GM23248 (cell line): Measurements from ENCODE around the gene ATF6. TPM values are rescaled to one million over a fixed set of nuclear protein-coding genes. Genes with fewer than 3 reads are reported as not detected.

Experiments
- DNase-seq: peaks from one replicate; pipeline ENCODE4 v3.0.0-alpha.2; 2015
- H2AFZ ChIP-seq: fragments of 200-600 bp; sonication (generic); 2 replicates; pipeline ENCODE4 v1.6.1; 2016; ENCODE audit warnings: antibody characterized with exemption
- H3F3A ChIP-seq: fragments of 200-600 bp; sonication (generic); 2 replicates; pipeline ENCODE4 v1.6.1; 2016; ENCODE audit warnings: mild to moderate bottlenecking, antibody characterized with exemption, mixed run types; ENCODE audit not compliant: insufficient read depth
- H3K27ac ChIP-seq: fragments of 200-600 bp; sonication (generic); 2 replicates; pipeline ENCODE4 v1.5.1; 2016; ENCODE audit warnings: mild to moderate bottlenecking
- H3K27me3 ChIP-seq: fragments of 200-600 bp; sonication (generic); replicated peaks from 2 replicates; pipeline ENCODE4 v1.6.1; 2016; ENCODE audit warnings: mild to moderate bottlenecking; ENCODE audit not compliant: insufficient read depth
- H3K36me3 ChIP-seq: fragments of 200-600 bp; sonication (generic); 2 replicates; pipeline ENCODE4 v1.6.1; 2016; ENCODE audit warnings: low read depth, mild to moderate bottlenecking
- H3K4me1 ChIP-seq: fragments of 200-600 bp; sonication (generic); 2 replicates; pipeline ENCODE4 v1.6.1; 2016; ENCODE audit warnings: mild to moderate bottlenecking; ENCODE audit not compliant: insufficient read depth
- H3K4me2 ChIP-seq: fragments of 200-600 bp; sonication (generic); one replicate; pipeline ENCODE4 v1.6.1; 2016; ENCODE audit warnings: mild to moderate bottlenecking; ENCODE audit not compliant: unreplicated experiment
- H3K4me3 ChIP-seq: fragments of 200-600 bp; sonication (generic); 2 replicates; pipeline ENCODE4 v1.5.1; 2016; ENCODE audit warnings: mild to moderate bottlenecking
- H3K79me2 ChIP-seq: fragments of 200-600 bp; sonication (generic); 2 replicates; pipeline ENCODE4 v1.6.1; 2016; ENCODE audit warnings: mild to moderate bottlenecking; ENCODE audit not compliant: insufficient read depth
- H3K9ac ChIP-seq: fragments of 200-600 bp; sonication (generic); 2 replicates; pipeline ENCODE4 v1.6.1; 2016; ENCODE audit warnings: mild to moderate bottlenecking
- H3K9me2 ChIP-seq: fragments of 200-600 bp; sonication (generic); 2 replicates; pipeline ENCODE4 v1.6.1; 2016; ENCODE audit warnings: mixed run types, mild to moderate bottlenecking, moderate library complexity; ENCODE audit not compliant: insufficient read depth
- H3K9me3 ChIP-seq: fragments of 200-600 bp; sonication (generic); one replicate; pipeline ENCODE4 v1.6.1; 2017; ENCODE audit warnings: low read depth
- H4K20me1 ChIP-seq: fragments of 200-600 bp; sonication (generic); 2 replicates; pipeline ENCODE4 v1.6.0; 2016; ENCODE audit not compliant: insufficient read depth
- EZH2 ChIP-seq: fragments of 200-600 bp; sonication (generic); IDR thresholded peaks from 2 replicates; pipeline ENCODE4 v1.6.1; 2018; ENCODE audit warnings: antibody characterized with exemption, mild to moderate bottlenecking; ENCODE audit not compliant: insufficient read depth, poor library complexity, severe bottlenecking
- EZH2phosphoT487 ChIP-seq: fragments of 200-600 bp; sonication (generic); IDR thresholded peaks from 2 replicates; pipeline ENCODE4 v1.6.1; 2018; ENCODE audit warnings: antibody characterized with exemption, moderate library complexity, mild to moderate bottlenecking, low read depth; ENCODE audit not compliant: insufficient read depth
- WGBS, 2 experiments: methylation state at CpG; one replicate each; pipeline ENCODE4 v1.1.6; 2015 to 2017; ENCODE audit warnings: low lambda C conversion rate in 2 of 2, low coverage in 1 of 2; ENCODE audit errors: missing lambda C conversion rate in 2 of 2; 5-methylcytosine and 5-hydroxymethylcytosine counted together
- in situ Hi-C: fragments of 300-500 bp; cut with MboI; formaldehyde crosslinking; loops from 2 replicates; pipeline ENCODE4 v1.15.0; 2020
- polyA plus RNA-seq: library from polyadenylated mRNA; unstranded; fragments of >200 nt; fragmentation: Nextera tagmentation; extraction: Ambion mirVana; gene quantifications from 2 replicates; pipeline ENCODE4 v1.2.1, GENCODE V29; 2016
- total RNA-seq: library from RNA; depleted of rRNA; stranded (reverse); fragments of >200 nt; shearing (Covaris generic); gene quantifications from 2 replicates; pipeline ENCODE4 v1.2.3, GENCODE V29; 2014

ATF6 gene
- total and polyA plus RNA-seq, 2 experiments from 2014 or later: 14.8 to 19.8 TPM

GRCh38 chr1:161954466-161954865, 188.3 kb downstream of the ATF6 start:
- TF ChIP-seq EZH2 (no peak), EZH2phosphoT487 (no peak)
- Histone ChIP-seq H2AFZ (no peak overlapping the region), H3K36me3 (no peaks in the 10 kb centered on the region), H4K20me1 (no peaks in the 10 kb centered on the region), H3K9me3 (no peaks in the 10 kb centered on the region), H3K4me1 (peaks cover 51% of the 10 kb centered on the region), H3K27me3 (no peaks in the 10 kb centered on the region), H3K27ac (peak overlapping the region; percentile 47), H3K79me2 (no peaks in the 10 kb centered on the region), H3K4me2 (peak overlapping the region; percentile 23), H3K9me2 (no peaks in the 10 kb centered on the region), H3K4me3 (no peak overlapping the region), H3K9ac (peak overlapping the region; percentile 5; the same call in 1 of the 2 replicates), H3F3A (peaks cover 34% of the 10 kb centered on the region)
- in situ Hi-C loops: no loop called here
- peak; percentile 72 for DNase-seq

- Histone ChIP-seq H3F3A (peaks cover 34% of the 10 kb centered on the region), H3K79me2 (no peaks in the 10 kb centered on the region), H3K9me3 (no peaks in the 10 kb centered on the region), H2AFZ (no peak overlapping the region), H3K27me3 (no peaks in the 10 kb centered on the region), H3K4me1 (peaks cover 51% of the 10 kb centered on the region), H4K20me1 (no peaks in the 10 kb centered on the region), H3K4me3 (no peak overlapping the region), H3K9ac (no peak overlapping the region), H3K27ac (peak overlapping the region; percentile 47; the same call in 1 of the 2 replicates), H3K4me2 (peak overlapping the region; percentile 23), H3K9me2 (no peaks in the 10 kb centered on the region), H3K36me3 (no peaks in the 10 kb centered on the region)
- no peak for DNase-seq
- 38 to 46% methylated on average over 2 of the region's 2 CpGs for WGBS, 2 experiments
- in situ Hi-C loops: no loop called here
- TF ChIP-seq EZH2phosphoT487: no peak
- no peak for TF ChIP-seq EZH2
These were observed 189.5 kb downstream of the ATF6 start for GRCh38 chr1:161955606-161956005.

GRCh38 chr1:161956097-161956496, 190.0 kb downstream of the ATF6 start:
- Histone ChIP-seq H3K36me3 (no peaks in the 10 kb centered on the region), H3F3A (peaks cover 34% of the 10 kb centered on the region), H3K79me2 (no peaks in the 10 kb centered on the region), H3K4me1 (peaks cover 51% of the 10 kb centered on the region), H3K4me2 (peak overlapping the region; percentile 71), H3K27ac (peak overlapping the region; percentile 47), H3K4me3 (peak overlapping the region; percentile 31), H3K27me3 (no peaks in the 10 kb centered on the region), H2AFZ (no peak overlapping the region), H4K20me1 (no peaks in the 10 kb centered on the region), H3K9me3 (no peaks in the 10 kb centered on the region), H3K9ac (no peak overlapping the region), H3K9me2 (no peaks in the 10 kb centered on the region)
- TF ChIP-seq EZH2: no peak
- TF ChIP-seq EZH2phosphoT487: no peak
- 1 to 3% methylated on average over 4 of the region's 4 CpGs for WGBS, 2 experiments
- DNase-seq: peak; percentile 91
- in situ Hi-C loops: no loop called here

DNA sequence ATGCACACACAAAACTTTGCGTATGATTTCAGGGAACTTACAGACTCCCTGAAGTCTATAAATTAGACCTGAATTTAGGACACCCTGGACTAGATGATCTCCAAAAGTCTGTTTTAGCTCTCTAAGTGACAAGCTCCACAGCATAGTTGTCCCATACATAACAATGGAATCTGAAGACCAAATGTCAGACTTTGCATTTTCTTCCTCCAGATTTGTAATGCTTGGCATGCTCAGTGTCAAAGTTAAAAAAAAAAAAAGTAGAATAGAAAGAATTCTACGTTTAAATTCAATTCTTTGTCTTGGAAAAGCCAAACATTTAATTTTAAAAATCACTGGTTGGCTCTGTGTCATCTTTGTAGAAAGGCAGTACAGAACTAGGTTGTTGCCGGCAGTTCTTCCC, 190.8 kb downstream of the ATF6 start:
- H3K4me2 ChIP-seq: peak overlapping the region; percentile 71
- TF ChIP-seq EZH2phosphoT487: no peak
- no peak for TF ChIP-seq EZH2
- peaks cover 38% of the 10 kb centered on the region for H3F3A ChIP-seq
- no peaks in the 10 kb centered on the region for H3K36me3 ChIP-seq
- no peak overlapping the region for H2AFZ ChIP-seq
- no peaks in the 10 kb centered on the region for H3K9me3 ChIP-seq
- H3K4me3 ChIP-seq: peak overlapping the region; percentile 31; the same call in 1 of the 2 replicates
- no peak overlapping the region for H3K9ac ChIP-seq
- WGBS, 2 experiments: 58 to 62% methylated on average over 3 of the region's 3 CpGs
- H3K27me3 ChIP-seq: no peaks in the 10 kb centered on the region
- in situ Hi-C loops: no loop called here
- H3K79me2 ChIP-seq: no peaks in the 10 kb centered on the region
- no peaks in the 10 kb centered on the region for H4K20me1 ChIP-seq
- H3K27ac ChIP-seq: no peak overlapping the region
- peaks cover 58% of the 10 kb centered on the region for H3K4me1 ChIP-seq
- H3K9me2 ChIP-seq: no peaks in the 10 kb centered on the region
- DNase-seq: no peak

DNA sequence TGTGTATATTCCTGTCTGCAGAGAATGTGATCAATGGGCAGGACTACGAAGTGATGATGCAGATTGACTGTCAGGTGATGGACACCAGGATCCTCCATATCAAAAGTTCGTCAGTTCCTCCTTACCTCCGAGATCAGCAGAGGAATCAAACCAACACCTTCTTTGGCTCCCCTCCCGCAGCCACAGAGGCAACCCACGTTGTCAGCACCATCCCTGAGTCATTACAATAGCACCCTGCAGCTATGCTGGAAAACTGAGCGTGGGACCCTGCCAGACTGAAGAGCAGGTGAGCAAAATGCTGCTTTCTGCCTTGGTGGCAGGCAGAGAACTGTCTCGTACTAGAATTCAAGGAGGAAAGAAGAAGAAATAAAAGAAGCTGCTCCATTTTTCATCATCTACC, 192.3 kb downstream of the ATF6 start:
- H3K79me2 ChIP-seq: no peaks in the 10 kb centered on the region
- no peaks in the 10 kb centered on the region for H3K9me3 ChIP-seq
- no peak overlapping the region for H3K4me3 ChIP-seq
- peaks cover 63% of the 10 kb centered on the region for H3K4me1 ChIP-seq
- H3F3A ChIP-seq: peaks cover 53% of the 10 kb centered on the region
- TF ChIP-seq EZH2 (no peak), EZH2phosphoT487 (no peak)
- no peak overlapping the region for H3K9ac ChIP-seq
- H3K27me3 ChIP-seq: no peaks in the 10 kb centered on the region
- no peak overlapping the region for H3K4me2 ChIP-seq
- H3K9me2 ChIP-seq: no peaks in the 10 kb centered on the region
- H3K36me3 ChIP-seq: no peaks in the 10 kb centered on the region
- in situ Hi-C loops: no loop called here
- no peaks in the 10 kb centered on the region for H4K20me1 ChIP-seq
- peak; percentile 74 for DNase-seq
- WGBS, 2 experiments: 25 to 26% methylated on average over 7 of the region's 7 CpGs
- no peak overlapping the region for H3K27ac ChIP-seq
- H2AFZ ChIP-seq: no peak overlapping the region
